Brain microvascular endothelial cell (primary cell): Measurements from ENCODE around the gene NREP.
A peak's percentile ranks its signal among the peaks of the same experiment; 100 is the strongest.

Experiments used
- DNase-seq: peaks from one replicate; pipeline ENCODE4 v3.0.0-alpha.2; 2020
- H3K27ac ChIP-seq: fragments of 250-450 bp; sonication (Bioruptor Pico); 2 replicates; pipeline ENCODE4 v1.5.1; 2020; ENCODE audit warnings: mild to moderate bottlenecking, moderate library complexity
- H3K27me3 ChIP-seq: fragments of 250-450 bp; sonication (Bioruptor Pico); replicated peaks from 2 replicates; pipeline ENCODE4 v1.5.1; 2020; ENCODE audit warnings: mild to moderate bottlenecking
- H3K36me3 ChIP-seq: fragments of 250-450 bp; sonication (Bioruptor Pico); replicated peaks from 2 replicates; pipeline ENCODE4 v1.5.1; 2020; ENCODE audit warnings: mild to moderate bottlenecking
- H3K4me3 ChIP-seq: 2 replicates; pipeline ENCODE4 v1.5.1; 2011; ENCODE audit warnings: low read depth, mild to moderate bottlenecking, control low read depth, low read length, moderate library complexity
- CTCF ChIP-seq: IDR thresholded peaks from 2 replicates; pipeline ENCODE4 v1.5.1; 2011; ENCODE audit warnings: low read depth, mild to moderate bottlenecking, moderate library complexity, low read length, control low read depth, inconsistent platforms; ENCODE audit errors: missing control alignments
- in situ Hi-C: cut with HindIII; loops from 2 replicates; pipeline ENCODE4 v1.10.0; 2017; ENCODE audit warnings: low sequenced_read_pairs, low pct_ligation_motif_present

The NREP gene

GRCh38 chr5:111681414-111682120 is 75.4 kb downstream of the NREP start:
- in situ Hi-C loops: no loop called here
- peak; percentile 40 for DNase-seq
- TF ChIP-seq CTCF: no peak
- H3K4me3 ChIP-seq: no peak overlapping the region
- peak overlapping the region; percentile 94 for H3K27ac ChIP-seq
- H3K27me3 ChIP-seq: no peaks in the 10 kb centered on the region
- H3K36me3 ChIP-seq: no peaks in the 10 kb centered on the region

DNA sequence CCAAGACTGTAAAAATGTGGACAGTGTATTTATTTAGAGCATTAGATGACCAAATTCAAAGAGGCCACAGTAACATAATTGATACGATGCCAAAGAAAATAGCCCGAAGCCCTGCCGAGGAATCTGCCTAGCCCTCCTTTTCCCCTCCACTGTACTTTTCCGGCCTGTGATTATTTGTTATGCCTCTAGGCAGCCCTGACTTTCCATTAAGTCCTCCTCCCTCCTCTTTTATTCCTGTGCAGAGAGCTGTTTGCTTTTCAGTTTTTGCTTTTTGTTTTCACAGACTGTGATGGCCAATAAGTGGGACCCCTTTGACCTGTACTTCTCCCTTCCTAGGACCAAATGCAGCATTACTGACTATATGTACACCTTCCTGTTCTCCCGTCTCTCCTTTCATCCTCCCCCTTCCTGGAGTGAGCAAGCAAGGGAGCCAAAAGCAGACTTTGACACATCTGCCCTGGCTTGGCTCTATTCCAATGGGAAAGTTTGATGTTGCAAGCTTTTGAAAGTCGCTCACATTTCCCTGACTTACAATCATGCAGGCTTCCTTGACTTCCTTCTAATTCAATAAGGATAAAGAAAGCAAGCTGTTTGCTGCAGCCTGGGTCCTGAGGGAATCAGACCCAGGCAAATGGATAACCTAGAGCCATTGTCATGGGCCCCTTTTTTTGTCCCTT is 76.1 kb downstream of the NREP start:
- Histone ChIP-seq H3K27me3 (no peaks in the 10 kb centered on the region), H3K4me3 (no peak overlapping the region), H3K36me3 (no peaks in the 10 kb centered on the region), H3K27ac (peak overlapping the region; percentile 94)
- TF ChIP-seq CTCF: no peak
- in situ Hi-C loops: no loop called here
- DNase-seq: peak; percentile 94

DNA sequence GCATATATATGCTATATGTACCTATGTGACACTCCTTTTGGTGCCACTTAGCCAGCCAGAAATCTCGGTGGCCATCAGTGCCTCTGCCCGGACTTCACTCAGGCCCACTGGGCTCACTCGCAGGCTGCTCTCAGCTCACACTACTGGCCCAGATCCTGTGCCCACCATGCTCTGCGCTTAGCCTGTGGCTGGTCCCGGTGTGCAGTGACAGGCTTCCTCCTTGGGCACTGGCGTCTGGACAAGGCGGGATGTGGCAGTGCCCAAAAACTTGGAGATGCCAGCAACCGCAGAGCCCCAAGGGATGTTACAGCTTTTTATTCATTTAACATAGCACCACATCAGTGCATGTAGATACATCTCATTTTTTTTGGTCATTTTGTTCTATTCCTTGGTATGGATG is 77.4 kb downstream of the NREP start:
- Histone ChIP-seq H3K4me3 (no peak overlapping the region), H3K36me3 (no peaks in the 10 kb centered on the region), H3K27ac (no peak overlapping the region), H3K27me3 (no peaks in the 10 kb centered on the region)
- no peak for TF ChIP-seq CTCF
- no peak for DNase-seq
- in situ Hi-C loops: no loop called here
